ENCODE data around the gene DSTYK.

The DSTYK gene

DNA sequence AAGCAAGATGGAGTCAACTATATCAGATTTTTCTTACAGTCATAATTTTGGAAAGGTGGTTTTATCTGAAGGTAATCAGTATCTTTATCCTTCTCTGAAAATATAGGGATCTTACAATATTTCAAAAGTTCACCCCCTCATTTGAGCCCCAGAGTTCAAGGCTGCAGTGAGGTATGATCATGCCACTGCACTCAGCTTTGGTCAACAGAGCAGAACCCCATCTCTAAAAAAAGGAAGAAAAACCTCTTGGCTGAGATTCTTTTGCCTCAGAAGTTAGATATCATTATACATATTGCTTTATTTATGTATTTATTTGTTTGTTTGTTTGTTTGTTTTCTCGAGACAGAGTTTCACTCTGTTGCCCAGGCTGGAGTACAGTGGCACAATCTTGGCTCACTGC lies 78.2 kb downstream of the DSTYK start:
- no peak for DNase-seq (ENCODE audit: low read depth)
- H3K4me3 ChIP-seq (ENCODE audit: low read depth, low read length), result no peak overlapping the region
- no peak for TF ChIP-seq CTCF (IDR thresholded peaks at IDR 0.05; ENCODE audit: control insufficient read depth, extremely low read depth, insufficient read depth)

DNA sequence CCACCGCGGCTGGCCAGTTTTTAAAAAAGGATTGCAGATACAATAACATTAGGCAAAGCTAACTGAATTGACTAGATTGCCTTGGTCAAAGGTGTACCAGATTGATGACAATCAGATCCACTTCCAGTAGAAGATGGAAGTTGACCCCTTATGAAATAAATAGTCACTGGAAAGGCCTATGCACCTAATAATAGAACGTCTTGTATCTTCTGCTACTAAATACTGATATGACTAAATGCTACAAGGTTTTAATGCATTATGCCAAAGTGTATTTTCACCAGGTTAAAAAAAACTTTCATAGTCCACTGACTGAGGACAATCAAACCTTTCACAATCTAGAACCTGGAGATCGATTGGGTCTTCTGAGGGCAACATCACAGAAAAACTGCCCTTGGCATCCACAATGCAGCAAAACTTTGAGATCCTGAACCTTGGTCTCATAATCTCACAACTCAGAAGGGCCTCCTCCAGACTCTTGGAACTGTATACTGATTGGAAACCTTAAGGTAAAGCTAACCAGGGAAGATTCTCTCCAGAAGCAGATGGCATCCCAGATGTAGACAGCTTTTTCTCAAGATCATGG lies 82.0 kb downstream of the DSTYK start:
- DNase-seq (ENCODE audit: low read depth), result no peak
- no peak overlapping the region for H3K4me3 ChIP-seq (ENCODE audit: low read depth, low read length)
- TF ChIP-seq CTCF (IDR thresholded peaks at IDR 0.05; ENCODE audit: control insufficient read depth, extremely low read depth, insufficient read depth), result no peak

DNA sequence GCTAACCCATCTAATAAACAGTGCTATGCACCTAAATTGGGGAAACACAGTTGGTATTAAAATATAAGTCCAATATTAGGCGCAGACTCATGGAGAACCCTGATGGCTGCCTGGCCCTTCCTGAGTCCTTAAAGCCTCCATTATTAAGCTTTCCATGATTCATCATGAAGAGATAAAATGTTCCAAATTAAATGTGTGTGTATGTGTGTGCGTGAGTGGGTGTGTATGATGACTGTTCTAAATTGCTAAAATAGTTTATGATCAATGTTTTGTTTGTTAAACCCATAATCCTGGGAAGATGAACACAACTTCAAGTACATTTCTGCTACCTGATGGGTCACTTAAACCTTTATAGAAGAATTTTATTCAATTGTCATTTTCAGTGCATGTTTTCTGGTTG lies 83.5 kb downstream of the DSTYK start:
- no peak for DNase-seq (ENCODE audit: low read depth)
- no peak for TF ChIP-seq CTCF (IDR thresholded peaks at IDR 0.05; ENCODE audit: control insufficient read depth, extremely low read depth, insufficient read depth)
- H3K4me3 ChIP-seq (ENCODE audit: low read depth, low read length), result no peak overlapping the region

DNA sequence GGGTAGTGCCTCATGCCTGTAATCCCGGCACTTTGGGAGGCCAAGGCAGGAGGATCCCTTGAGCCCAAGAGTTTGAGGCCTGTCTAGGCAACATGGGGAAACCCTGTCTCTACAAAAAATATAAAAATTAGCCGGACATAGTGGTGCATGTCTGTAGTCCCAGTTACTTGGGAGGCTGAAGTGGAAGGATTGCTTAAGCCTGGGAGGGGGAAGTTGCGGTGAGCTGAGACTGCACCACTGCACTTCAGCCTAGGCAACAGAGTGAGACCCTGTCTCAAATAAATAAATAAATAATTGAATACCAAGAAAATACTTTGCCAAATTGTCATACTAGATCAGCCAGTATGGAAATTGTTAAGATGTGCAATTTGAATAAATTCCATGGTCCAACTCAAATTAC lies 83.9 kb downstream of the DSTYK start:
- no peak overlapping the region for H3K4me3 ChIP-seq (ENCODE audit: low read depth, low read length)
- TF ChIP-seq CTCF (IDR thresholded peaks at IDR 0.05; ENCODE audit: control insufficient read depth, extremely low read depth, insufficient read depth), result no peak
- no peak for DNase-seq (ENCODE audit: low read depth)

- no peak for TF ChIP-seq CTCF (IDR thresholded peaks at IDR 0.05; ENCODE audit: control insufficient read depth, extremely low read depth, insufficient read depth)
- DNase-seq (ENCODE audit: low read depth), result no peak
- H3K4me3 ChIP-seq (ENCODE audit: low read depth, low read length), result no peak overlapping the region
Observed at GRCh38 chr1:205124726-205125125, 86.8 kb downstream of the DSTYK start.

DNA sequence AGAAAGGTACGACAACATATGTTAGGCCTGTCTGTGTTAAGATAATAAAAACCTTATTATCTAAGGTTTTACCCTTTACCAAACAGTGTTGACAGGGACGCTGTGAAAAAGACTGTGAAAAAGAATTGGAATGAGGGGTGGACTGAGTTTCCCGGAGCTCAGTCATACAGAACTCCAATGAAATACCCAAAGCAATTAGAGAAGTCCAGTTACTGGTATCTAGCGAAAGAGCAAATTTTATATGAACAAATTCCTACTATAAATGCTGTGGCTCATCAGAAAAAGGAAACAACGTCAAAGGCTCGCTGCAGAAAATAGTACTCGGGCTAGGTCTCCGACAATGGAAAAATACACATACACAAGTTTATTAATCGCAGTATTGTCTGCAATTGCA lies 89.0 kb downstream of the DSTYK start:
- DNase-seq (ENCODE audit: low read depth), result no peak
- H3K4me3 ChIP-seq (ENCODE audit: low read depth, low read length), result peak overlapping the region; percentile 98
- no peak for TF ChIP-seq CTCF (IDR thresholded peaks at IDR 0.05; ENCODE audit: control insufficient read depth, extremely low read depth, insufficient read depth)
